CD14-positive monocyte (primary cell): ENCODE data around the gene PHF13. TPM values are rescaled to one million over a fixed set of nuclear protein-coding genes. Genes with fewer than 3 reads are reported as not detected.

Experiments used
- DNase-seq, 3 donors: peaks; one replicate each; pipeline ENCODE4 v3.0.0-alpha.2; 2011 to 2022
- H2AFZ ChIP-seq: 2 replicates; pipeline ENCODE4 v1.6.0; 2012; ENCODE audit warnings: mild to moderate bottlenecking, low read depth, low read length, inconsistent platforms; ENCODE audit not compliant: insufficient read depth, poor library complexity, severe bottlenecking
- H3K27ac ChIP-seq, 2 donors: 1 replicate in 1 of 2; 2 replicates in 1 of 2; pipeline ENCODE4 v1.5.1; 2012 to 2013; ENCODE audit warnings: low read length in 2 of 2, control low read depth in 1 of 2, inconsistent platforms in 1 of 2, low read depth in 1 of 2, mild to moderate bottlenecking in 1 of 2
- H3K27me3 ChIP-seq, 2 donors: one replicate each; pipeline versions ENCODE4 v1.6.0 to v1.6.1; 2011 to 2013; ENCODE audit warnings: low read length in 2 of 2; ENCODE audit not compliant: control insufficient read depth in 2 of 2, insufficient read depth in 2 of 2
- H3K36me3 ChIP-seq, 2 donors: replicated peaks in 1 of 2; 1 replicate in 1 of 2; 2 replicates in 1 of 2; pipeline versions ENCODE4 v1.5.1 to v1.6.1; 2012 to 2013; ENCODE audit warnings: low read length in 2 of 2, control low read depth in 1 of 2, inconsistent platforms in 1 of 2, mild to moderate bottlenecking in 1 of 2; ENCODE audit not compliant: insufficient read depth in 2 of 2, control insufficient read depth in 1 of 2
- H3K4me1 ChIP-seq, 2 donors: 1 replicate in 1 of 2; 2 replicates in 1 of 2; pipeline versions ENCODE4 v1.5.1 to v1.6.1; 2012 to 2013; ENCODE audit warnings: low read length in 2 of 2, control low read depth in 1 of 2, inconsistent platforms in 1 of 2, mild to moderate bottlenecking in 1 of 2, moderate library complexity in 1 of 2; ENCODE audit not compliant: insufficient read depth in 2 of 2, control insufficient read depth in 1 of 2
- H3K4me2 ChIP-seq: replicated peaks from 2 replicates; pipeline ENCODE3; 2012; ENCODE audit warnings: low read length, moderate library complexity, mild to moderate bottlenecking; ENCODE audit not compliant: poor library complexity, severe bottlenecking; ENCODE audit errors: extremely low read depth
- H3K4me3 ChIP-seq, 3 experiments: fragments of 200-600 bp in 1 of 3; sonication (generic) in 1 of 3; replicated peaks in 1 of 3; 1 replicate in 2 of 3; 2 replicates in 1 of 3; pipeline ENCODE4 v1.5.1; 2011 to 2013; ENCODE audit warnings: low read length in 3 of 3, mild to moderate bottlenecking in 3 of 3, control low read depth in 2 of 3, low read depth in 2 of 3, inconsistent platforms in 1 of 3, moderate library complexity in 1 of 3
- H3K79me2 ChIP-seq: 2 replicates; pipeline ENCODE4 v1.6.0; 2012; ENCODE audit warnings: mild to moderate bottlenecking, control low read depth, inconsistent platforms, low read length, moderate library complexity; ENCODE audit not compliant: insufficient read depth
- H3K9ac ChIP-seq: 2 replicates; pipeline ENCODE4 v1.6.0; 2017; ENCODE audit warnings: low read length, mild to moderate bottlenecking; ENCODE audit not compliant: insufficient read depth, poor library complexity, severe bottlenecking
- H3K9me3 ChIP-seq, 2 donors: replicated peaks in 1 of 2; 1 replicate in 1 of 2; 2 replicates in 1 of 2; pipeline versions ENCODE4 v1.5.1 to v1.6.1; 2012 to 2013; ENCODE audit warnings: low read length in 2 of 2, control low read depth in 1 of 2; ENCODE audit not compliant: control insufficient read depth in 1 of 2, insufficient read depth in 1 of 2
- H4K20me1 ChIP-seq: 2 replicates; pipeline ENCODE4 v1.6.0; 2012; ENCODE audit warnings: mild to moderate bottlenecking, low read length, control low read depth, moderate library complexity; ENCODE audit not compliant: insufficient read depth
- H3K27ac Mint-ChIP-seq, 7 donors: one replicate each; pipeline ENCODE4 v1.8.0; 2020; ENCODE audit warnings: mild to moderate bottlenecking in 7 of 7, mixed read lengths in 7 of 7, moderate library complexity in 6 of 7, inconsistent platforms in 2 of 7
- H3K27me3 Mint-ChIP-seq, 3 donors: one replicate each; pipeline ENCODE4 v1.8.0; 2021 to 2022; ENCODE audit warnings: low read depth in 3 of 3, mild to moderate bottlenecking in 3 of 3, mixed read lengths in 3 of 3, moderate library complexity in 3 of 3, inconsistent platforms in 1 of 3
- H3K36me3 Mint-ChIP-seq, 2 donors: one replicate each; pipeline ENCODE4 v1.8.0; 2020; ENCODE audit warnings: mixed read lengths in 2 of 2, inconsistent platforms in 1 of 2, mild to moderate bottlenecking in 1 of 2
- H3K4me1 Mint-ChIP-seq: one replicate; pipeline ENCODE4 v1.8.0; 2020; ENCODE audit warnings: mild to moderate bottlenecking, mixed read lengths
- H3K4me3 Mint-ChIP-seq, 2 donors: one replicate each; pipeline ENCODE4 v1.8.0; 2020; ENCODE audit warnings: mild to moderate bottlenecking in 2 of 2, mixed read lengths in 2 of 2, moderate library complexity in 1 of 2
- H3K9me3 Mint-ChIP-seq, 7 donors: one replicate each; pipeline ENCODE4 v1.8.0; 2020 to 2022; ENCODE audit warnings: mixed read lengths in 7 of 7, mild to moderate bottlenecking in 6 of 7, moderate library complexity in 6 of 7, inconsistent platforms in 2 of 7
- WGBS: methylation state at CpG from one replicate; pipeline ENCODE4 v1.1.5; 2013; ENCODE audit warnings: missing lambda C conversion rate; ENCODE audit not compliant: insufficient coverage; 5-methylcytosine and 5-hydroxymethylcytosine counted together
- intact Hi-C, 2 donors: fragments of 100-400 bp; cut with micrococcal nuclease; formaldehyde crosslinking; loops; one replicate each; pipeline versions ENCODE4 v1.15.0 to v1.15.1; 2023
- polyA plus RNA-seq, 3 donors: library from polyadenylated mRNA; depleted of rRNA in 1 of 3; unstranded in 2 of 3; stranded (reverse) in 1 of 3; fragments of 300-500 nt in 2 of 3; fragments of >200 nt in 1 of 3; fragmentation: Illumina TruSeq in 2 of 3; gene quantifications; 1 replicate in 2 of 3; 2 replicates in 1 of 3; pipeline ENCODE4 v1.2.3, GENCODE V29; 2012 to 2021
- TF ChIP-seq, protein P1 (sequence below): fragments of 200-600 bp; IDR thresholded peaks from one replicate; pipeline ENCODE4 v1.8.0; 2022; ENCODE audit warnings: antibody characterized with exemption, mild to moderate bottlenecking

Gene PHF13
- polyA plus RNA-seq, 3 donors, result 1.0 to 7.3 (median 1.7) TPM

GRCh38 chr1:6585841-6586240, 27.7 kb upstream of the PHF13 start:
- DNase-seq, result no peak
- 96% methylated on average over 7 of the region's 7 CpGs for WGBS
- peak overlapping the region in 1 of 7 donors; percentile 45 for H3K27ac Mint-ChIP-seq
- Histone ChIP-seq H2AFZ (no peak overlapping the region), H4K20me1 (peaks cover 97% of the 10 kb centered on the region), H3K9ac (no peak overlapping the region), H3K4me1 (peaks cover 31 to 33% of the 10 kb centered on the region in 2 donors), H3K4me2 (no peak overlapping the region), H3K36me3 (peaks cover 47 to 60% of the 10 kb centered on the region in 2 donors), H3K4me3 (no peak overlapping the region), H3K79me2 (peaks cover 38% of the 10 kb centered on the region), H3K27ac (no peak overlapping the region), H3K9me3 (no peaks in the 10 kb centered on the region), H3K27me3 (no peaks in the 10 kb centered on the region)
- intact Hi-C loops, result no loop called here
- H3K4me3 Mint-ChIP-seq, result no peak overlapping the region
- H3K9me3 Mint-ChIP-seq, result no peaks in the 10 kb centered on the region
- no peaks in the 10 kb centered on the region for H3K27me3 Mint-ChIP-seq
- peaks cover 43 to 51% of the 10 kb centered on the region in 2 donors for H3K36me3 Mint-ChIP-seq
- TF ChIP-seq, protein P1, sequence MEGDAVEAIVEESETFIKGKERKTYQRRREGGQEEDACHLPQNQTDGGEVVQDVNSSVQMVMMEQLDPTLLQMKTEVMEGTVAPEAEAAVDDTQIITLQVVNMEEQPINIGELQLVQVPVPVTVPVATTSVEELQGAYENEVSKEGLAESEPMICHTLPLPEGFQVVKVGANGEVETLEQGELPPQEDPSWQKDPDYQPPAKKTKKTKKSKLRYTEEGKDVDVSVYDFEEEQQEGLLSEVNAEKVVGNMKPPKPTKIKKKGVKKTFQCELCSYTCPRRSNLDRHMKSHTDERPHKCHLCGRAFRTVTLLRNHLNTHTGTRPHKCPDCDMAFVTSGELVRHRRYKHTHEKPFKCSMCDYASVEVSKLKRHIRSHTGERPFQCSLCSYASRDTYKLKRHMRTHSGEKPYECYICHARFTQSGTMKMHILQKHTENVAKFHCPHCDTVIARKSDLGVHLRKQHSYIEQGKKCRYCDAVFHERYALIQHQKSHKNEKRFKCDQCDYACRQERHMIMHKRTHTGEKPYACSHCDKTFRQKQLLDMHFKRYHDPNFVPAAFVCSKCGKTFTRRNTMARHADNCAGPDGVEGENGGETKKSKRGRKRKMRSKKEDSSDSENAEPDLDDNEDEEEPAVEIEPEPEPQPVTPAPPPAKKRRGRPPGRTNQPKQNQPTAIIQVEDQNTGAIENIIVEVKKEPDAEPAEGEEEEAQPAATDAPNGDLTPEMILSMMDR, result no peak
- H3K4me1 Mint-ChIP-seq, result peaks cover 38% of the 10 kb centered on the region

DNA sequence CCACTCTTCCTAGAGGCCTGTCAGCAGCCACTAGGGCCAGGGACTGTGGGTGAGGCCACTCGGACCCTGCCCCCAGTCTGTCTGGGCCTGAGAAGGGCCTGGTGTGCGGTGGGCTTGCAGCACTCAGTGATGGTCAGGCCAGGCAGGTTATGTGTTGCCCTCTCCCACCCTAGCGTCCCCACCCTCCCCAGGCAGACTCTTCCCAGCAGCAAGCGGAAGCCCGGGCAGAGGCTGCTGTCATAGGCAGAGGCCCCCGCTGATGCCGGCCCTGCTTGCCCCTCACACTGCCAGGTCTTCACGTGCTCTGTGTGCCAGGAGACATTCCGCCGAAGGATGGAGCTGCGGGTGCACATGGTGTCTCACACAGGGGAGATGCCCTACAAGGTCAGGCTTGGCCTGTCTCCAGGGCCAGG, 27.1 kb upstream of the PHF13 start:
- Histone ChIP-seq H3K9ac (no peak overlapping the region), H3K36me3 (peaks cover 47 to 62% of the 10 kb centered on the region in 2 donors), H4K20me1 (peaks cover 97% of the 10 kb centered on the region), H3K27me3 (no peaks in the 10 kb centered on the region), H3K4me3 (no peak overlapping the region), H3K4me2 (no peak overlapping the region), H2AFZ (no peak overlapping the region), H3K4me1 (peaks cover 31 to 33% of the 10 kb centered on the region in 2 donors), H3K27ac (no peak overlapping the region), H3K79me2 (peaks cover 32% of the 10 kb centered on the region), H3K9me3 (no peaks in the 10 kb centered on the region)
- peak in 1 of 3 donors; percentile 10 for DNase-seq
- intact Hi-C loops, result no loop called here
- Mint-ChIP-seq H3K4me3 (no peak overlapping the region), H3K9me3 (no peaks in the 10 kb centered on the region), H3K27me3 (no peaks in the 10 kb centered on the region), H3K4me1 (peaks cover 38% of the 10 kb centered on the region), H3K36me3 (peaks cover 43 to 55% of the 10 kb centered on the region in 2 donors), H3K27ac (no peak overlapping the region)
- TF ChIP-seq, protein P1, result no peak
- 97% methylated on average over 11 of the region's 11 CpGs for WGBS
